NCI-H2107 (cell line): ENCODE data around the gene AXIN2.

Source experiments
- DNase-seq: peaks from one replicate; lab custom pipeline; 2025; lab: John Stamatoyannopoulos, UW

AXIN2 gene

DNA sequence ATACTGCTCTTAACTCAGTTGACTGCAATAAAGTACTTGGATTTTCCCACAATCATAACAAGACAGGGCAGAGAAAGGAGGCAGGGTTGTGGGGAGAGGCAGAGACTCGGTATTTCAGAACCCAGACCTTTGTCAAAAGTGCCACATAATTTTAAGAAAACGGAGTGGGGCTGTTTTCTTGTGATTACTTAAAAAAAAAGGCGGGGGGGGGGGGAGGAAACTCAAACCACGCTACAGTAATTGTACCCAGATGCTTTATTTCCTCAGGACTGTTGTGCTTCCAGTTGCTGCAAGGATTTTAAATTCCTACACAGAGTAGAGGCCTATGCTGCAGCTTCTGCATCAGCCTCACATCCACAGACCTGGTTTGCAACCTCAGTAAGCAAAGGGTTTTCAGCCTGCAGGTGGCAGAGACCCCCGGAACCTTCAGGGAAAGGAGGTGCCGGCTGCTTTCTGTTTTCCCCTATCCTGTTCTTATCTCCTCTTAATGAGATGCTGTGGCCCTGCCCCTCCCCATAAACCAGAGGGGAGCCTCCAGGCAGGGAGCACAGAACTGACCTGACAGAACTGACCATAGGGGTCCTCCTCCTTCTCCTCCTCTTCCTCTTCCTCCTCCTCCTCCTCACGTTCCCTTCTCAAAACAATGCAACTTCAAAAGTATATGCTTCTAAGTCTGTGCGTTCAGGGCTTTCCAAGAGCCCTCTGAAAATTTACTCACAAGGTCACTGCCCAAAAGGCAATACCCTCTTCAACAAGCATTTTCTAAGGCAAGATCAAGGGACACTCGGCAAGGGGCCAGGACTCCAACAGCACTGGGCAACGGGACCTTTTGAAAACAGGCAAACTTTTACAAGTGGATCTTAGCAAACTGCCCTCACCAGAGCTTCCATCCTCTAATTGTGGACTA, 7.5 kb downstream of the AXIN2 start:
- DNase-seq = no peak

DNA sequence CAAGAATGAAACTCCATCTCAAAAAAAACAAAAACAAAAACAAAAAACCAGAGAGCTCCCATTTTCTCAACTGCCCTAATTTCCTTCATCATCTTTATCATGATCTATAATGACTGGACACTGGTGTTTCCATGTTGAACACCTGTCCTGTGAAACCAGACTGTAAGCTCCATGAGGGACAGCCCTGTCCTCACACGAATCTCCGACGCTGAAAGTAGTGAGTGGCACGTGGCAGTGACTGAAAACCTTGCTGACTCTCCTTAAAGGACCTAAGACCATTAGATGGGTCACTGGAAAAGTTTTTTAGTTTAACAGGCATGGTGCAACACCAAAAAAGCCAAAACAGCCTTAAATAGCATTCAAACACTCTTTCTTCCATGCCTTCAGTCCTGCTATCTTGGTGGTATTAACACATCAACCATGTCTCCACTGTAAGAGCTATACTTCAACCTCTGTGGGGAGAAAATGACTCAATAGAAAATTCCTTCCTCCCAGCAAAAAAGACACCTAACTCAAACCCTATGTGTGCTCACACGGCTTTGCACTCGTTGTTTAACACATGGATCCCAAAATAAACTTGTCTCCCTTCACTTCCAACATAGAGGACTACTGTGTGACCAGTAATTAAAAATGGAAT, 8.3 kb downstream of the AXIN2 start:
- no peak for DNase-seq

DNA sequence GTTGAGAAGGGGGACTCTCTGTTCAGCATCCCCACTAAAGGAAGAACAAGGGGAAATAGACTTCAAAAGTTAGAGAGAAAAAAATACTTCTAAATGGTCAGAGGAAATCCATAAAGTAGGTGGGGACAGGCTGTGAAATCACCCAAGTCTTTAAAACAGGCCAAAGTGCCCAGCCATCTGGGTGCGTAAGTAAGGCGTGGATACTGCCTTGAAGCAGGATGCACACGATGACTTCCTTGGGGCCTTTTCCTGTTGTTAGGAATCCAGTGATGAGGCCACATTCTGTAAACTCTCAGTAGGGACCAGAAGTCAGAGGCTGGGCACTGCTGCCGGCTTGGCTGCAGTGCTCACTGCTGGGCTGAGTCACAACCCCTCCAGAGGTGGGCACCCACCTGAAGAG, 9.2 kb downstream of the AXIN2 start:
- DNase-seq = no peak

DNA sequence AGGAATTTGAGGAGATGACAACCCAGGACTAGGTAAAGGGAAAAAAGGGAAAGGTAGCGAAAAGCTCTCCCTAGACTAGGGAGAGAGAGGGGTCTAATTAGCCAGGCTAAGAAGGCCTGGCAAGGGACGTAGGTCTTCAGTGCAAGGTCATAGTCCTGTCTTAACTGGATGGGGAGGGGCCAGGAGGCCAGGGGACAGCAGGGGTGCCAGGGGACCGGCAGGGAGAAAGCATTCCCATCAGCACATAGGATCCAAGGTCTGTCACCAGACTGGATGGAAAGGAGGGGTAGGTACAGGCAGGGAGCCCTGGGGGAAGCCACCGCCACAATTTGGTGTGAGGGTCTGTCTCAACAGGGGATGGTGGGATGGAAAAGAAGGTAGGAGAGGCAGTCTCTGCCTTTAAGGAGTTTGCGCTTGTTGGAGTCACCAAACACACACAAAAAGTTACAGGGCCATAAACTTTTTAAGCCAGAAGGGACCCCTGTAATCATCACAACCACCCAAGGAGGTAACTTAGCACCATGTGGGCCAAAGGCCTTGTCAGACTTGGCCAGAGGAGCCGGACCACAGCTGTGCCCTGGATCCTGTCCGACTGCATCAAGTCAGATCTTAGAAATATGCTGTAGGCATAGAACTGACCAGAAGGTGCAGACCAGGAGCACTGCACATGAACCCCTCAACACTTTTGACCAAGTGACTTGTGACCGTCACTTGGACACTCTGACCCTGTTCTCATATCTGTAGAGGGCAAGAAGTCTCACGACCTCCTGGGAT, 10.0 kb downstream of the AXIN2 start:
- DNase-seq = no peak

DNA sequence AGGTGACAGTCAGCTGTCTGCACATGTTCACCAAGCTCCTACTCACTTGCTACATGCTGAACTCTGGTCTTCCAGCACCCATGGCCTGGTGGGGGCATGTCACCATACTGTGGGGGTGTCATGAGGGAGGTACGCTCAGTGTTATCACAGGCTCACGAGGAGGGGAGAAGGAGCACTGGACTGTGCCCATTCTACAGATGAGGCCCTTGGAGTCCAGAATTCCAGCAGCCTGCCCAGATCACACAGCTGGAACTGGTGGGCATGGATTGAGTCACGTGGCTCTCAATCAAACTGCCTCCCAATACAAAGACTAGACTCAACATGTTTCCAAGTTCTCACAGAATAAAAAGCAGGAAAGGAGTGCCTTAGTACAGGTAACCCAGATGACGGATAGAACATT, 10.7 kb downstream of the AXIN2 start:
- DNase-seq = no peak

DNA sequence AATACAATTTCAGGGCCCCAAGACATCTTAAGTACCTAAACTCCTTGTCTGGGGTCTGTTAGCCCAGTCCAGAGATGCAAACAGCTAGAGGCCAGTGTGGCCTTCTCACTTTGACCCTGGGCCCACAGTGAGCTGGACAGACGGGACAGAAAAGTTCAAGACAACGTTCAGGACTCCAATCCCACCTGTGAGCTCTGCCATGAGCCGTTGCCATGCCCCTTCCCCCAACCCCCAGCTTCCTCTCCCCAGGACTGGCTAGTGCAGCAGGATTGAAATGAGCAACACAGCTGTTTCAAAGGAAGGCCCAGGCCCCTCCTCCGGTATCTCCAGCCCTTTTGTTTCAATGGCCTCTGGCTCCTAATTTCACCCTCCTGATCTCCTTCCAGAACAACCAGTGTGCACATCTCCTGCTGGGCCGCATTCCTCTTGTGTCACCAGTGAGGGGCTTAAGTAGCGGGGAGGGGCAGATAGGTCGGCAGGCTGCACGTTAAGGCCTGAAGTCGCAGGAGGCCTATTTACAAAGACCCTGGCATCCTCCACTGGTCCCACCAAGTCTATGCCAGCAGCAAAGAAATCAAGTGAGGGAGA, 11.3 kb downstream of the AXIN2 start:
- DNase-seq = no peak

DNA sequence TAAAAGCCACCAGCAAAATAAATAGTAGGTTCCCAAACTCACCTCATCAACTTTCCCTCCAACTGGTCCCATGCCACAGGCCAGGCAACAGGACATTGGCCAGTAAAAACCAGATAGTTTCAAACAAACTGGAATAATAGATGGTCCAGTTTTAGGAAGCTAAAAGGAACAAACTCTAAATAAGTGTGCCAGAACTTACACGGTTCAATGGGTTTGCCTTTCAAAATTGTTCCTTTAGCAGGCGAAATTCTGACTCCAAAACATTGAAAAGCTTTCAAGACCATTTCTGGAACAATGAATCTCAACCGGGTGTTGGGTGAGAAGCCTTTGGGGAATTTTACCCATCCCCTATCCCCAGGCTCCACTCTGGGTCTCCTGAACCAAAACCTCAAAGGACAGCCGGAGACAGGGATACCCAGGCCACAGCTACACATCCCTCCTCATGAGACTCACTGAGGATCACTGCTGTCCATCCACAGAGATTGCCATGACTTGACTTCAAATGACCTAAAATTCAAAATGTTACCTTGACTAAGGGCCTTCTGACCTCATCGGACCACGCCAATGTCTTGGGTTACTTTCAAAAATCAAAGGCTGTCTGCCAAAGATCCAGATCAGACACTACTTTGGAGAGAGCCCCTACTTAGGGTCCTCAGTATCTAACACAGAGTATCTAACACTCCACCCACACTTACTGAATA, 13.0 kb downstream of the AXIN2 start:
- no peak for DNase-seq

DNA sequence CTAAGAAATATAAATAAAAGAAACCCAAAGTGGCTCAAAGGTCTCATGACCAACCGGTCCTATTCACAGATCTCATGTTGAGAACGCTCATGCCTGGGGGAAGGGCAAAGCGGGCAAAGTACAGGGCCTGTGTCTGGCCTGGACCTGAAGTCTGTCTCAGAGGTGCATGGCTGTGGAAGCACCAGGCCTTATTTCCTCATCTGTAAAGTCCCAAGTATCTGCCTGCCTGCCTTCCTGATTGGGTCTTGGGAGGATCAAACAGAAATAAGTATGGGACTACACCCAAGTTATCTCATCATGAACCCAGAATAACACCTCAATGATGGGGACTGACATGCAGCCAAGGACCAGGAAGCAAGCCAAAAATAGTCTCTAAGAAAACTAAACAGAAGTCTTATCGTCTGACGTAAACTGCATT, 14.2 kb downstream of the AXIN2 start:
- no peak for DNase-seq

DNA sequence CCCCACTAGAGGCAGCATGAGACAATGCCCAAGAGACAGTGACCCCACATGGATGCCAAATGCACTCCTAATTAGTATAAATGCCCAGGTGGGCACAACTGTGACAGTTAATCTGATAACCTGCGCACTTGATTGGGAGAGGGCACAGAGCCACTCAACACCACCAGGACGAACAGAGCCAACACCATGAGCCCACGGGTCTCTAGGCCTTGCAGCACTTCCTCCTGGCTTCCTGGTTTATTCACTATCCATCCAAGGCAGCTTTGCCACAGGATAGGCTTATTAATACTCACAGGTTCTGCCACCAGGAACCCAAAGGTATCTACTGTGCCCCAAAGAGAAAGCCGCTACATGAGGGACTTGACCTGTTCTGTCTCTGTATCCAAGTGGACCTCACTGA, 14.9 kb downstream of the AXIN2 start:
- no peak for DNase-seq

DNA sequence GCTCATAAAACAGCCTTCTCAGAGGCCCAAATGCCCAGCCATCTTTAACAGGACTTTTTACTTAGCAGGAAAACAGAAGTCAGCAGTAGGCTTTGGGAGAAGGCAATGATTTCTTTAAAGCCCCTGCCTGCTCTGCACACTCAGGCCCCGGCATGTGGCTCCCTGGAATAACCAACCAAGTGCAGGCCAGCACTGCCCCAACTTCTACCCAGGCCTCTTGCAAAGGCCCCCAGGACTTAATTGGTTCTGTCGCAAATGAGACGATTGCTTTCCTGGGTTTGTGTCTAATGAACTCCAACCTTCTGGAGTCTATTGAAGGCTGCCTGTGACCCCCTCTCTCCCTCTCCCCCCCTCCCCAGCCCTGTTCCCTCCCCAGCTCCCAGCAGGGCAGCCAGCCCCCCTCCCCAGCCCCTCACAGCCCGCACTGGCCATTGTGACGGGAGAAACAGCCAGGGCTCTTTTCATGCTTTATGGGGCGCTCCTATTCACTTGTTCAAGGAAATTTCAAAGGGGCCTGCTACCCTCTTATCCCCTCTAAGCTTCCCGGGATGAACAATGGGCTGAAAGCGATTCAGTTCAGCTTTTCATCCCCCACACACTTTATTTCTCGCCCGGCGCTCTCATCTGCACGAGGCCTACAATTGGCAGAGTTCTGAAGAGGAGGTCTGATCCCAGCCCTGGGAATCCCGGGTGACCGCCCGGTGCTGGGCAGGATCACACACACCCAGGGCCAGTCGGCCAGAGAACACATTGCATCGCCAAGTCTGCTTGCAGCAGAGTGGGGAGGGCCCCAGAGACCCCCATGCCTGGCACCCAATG, 15.5 kb downstream of the AXIN2 start:
- DNase-seq = no peak

DNA sequence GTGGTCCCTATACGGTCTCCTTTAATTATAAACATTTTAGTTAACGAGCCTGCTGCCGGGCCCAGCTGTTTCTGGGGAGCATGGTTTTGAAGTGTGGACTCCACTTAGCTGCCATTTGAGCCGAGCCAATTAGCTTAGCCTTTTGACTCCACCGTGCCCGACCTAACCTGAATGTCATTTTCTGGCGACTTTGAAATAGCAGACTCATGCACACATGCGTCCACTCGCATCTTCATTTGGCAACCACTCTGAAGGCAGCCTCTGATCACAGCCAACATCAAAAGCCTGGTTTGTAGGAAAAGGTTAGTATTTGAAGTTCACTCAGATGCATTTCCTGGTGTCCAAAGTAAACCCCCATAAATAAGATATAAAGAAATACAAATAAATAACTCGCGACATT, 16.8 kb downstream of the AXIN2 start:
- DNase-seq = no peak

DNA sequence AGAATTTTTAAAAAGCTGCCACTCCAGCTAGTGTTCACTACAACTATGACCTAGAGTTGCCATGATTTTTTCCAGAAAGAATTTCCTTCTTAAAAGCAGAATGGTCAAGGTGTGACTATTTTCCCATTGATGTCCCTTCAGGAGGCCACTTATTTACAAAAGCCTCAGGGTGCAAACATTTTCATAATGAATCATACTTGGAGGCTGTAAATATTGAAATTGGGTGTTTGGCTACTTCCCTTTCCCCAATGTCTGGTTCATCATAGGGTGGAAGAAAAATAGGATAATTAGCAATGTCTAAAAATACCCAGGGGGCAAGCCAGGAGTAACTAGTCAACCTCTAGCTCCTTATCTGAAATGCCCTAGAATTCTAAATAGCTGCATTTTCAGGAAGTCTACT, 18.8 kb downstream of the AXIN2 start:
- no peak for DNase-seq

DNA sequence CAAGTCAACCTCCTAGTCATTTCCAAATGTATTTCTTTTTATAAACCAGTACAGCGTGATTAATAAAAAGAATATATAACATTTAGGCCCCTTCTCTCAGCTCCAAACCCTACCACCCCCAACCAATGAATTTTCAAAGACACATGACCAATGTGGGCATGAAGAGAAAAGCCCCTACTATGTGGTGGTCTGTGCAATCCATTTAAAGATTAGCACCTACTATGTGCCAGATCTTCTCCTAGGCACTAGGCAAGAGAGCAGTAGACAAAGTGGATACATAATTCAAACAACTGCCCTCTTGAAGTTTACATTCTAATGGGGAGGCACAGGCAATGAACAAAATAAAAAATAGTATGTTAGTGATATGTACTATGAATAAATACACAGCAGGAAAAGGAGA, 19.4 kb downstream of the AXIN2 start:
- no peak for DNase-seq

DNA sequence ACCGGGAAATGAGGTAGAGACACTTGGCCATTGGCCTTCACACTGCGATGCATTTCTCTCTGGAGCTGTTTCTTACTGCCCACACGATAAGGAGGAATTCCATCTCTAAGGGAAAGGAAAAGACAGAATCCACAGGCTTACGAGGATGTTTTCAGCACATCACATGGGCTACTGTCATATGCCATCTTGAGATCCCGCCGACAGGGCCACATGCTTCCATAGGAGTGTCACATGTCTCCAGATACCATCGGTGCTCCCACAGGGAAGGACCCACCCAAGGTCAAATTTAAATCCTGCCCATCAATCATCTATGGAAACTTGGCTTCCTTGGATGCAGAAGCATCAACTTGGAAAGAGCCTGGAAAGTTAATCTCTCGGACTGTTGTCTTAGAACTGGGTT, 20.0 kb downstream of the AXIN2 start:
- no peak for DNase-seq

DNA sequence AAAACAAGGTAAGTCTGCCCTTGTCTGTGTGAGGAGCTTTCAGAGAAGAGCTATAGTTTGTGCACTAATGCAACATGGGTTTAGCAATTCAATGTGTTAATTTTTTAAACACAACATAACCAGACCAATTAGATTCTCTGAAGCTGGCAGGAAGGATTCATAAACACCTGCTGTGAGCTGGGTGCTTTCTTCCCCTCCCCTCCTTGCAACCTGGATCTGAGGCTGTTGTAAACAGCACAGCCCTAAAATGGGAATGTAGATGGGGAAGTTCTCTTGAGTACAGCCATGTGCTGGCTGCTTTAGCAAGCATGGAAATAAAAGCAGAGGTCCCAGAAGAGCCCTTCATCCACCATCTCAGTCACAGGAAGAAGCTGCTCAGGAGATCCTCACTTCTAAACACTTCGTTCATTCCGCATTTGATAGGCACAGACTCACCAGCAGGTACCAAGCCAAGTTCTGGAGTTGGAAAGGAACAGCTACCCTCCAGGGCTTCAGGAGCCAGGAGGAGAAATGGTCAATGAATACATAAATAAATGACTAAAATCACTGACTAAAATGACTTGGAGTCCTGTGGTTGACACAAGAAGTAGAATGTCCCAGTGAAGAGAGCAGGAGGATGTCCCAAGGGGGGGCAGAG, 21.7 kb downstream of the AXIN2 start:
- no peak for DNase-seq

DNA sequence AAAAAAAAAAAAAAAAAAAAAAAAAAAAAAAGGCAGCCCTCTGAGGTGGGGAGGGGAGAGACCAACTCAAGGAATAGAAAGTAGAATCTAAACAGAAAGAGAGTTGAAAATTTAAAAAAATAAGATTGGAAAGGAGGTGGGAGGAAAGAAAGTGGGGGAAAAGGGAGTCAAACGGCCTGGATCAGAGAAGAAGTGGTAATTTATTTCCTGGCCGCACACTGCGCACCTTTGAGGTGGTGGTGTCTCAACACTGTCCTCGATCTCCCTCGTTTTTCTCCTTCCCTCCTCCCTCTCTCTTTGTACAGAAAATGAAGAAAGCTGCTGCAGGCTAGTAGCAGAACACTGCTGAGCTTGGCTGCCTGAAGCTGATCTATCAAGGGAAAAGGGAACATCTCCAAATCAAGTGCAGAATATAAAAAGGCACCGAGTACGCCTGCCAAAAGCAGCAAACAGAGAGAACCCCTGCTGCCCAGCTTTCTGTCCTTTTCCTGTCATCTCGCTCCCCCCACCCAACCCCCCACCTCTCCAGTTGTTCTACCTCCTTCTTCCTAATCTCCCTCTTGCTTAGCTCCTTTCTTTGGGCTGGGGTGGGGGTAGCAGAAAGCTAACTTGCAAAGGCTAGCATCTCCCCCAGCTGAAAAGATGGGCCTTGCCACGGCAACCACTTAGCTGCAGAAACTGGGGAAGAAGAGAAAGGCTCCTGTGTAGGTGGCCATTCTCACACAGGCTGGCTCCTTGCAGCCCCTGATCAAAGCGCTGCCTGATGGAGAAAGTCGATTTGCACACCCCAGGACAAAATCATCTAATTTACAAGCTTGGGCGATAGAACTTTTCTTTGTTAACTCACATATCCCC, 22.5 kb downstream of the AXIN2 start:
- DNase-seq = no peak

DNA sequence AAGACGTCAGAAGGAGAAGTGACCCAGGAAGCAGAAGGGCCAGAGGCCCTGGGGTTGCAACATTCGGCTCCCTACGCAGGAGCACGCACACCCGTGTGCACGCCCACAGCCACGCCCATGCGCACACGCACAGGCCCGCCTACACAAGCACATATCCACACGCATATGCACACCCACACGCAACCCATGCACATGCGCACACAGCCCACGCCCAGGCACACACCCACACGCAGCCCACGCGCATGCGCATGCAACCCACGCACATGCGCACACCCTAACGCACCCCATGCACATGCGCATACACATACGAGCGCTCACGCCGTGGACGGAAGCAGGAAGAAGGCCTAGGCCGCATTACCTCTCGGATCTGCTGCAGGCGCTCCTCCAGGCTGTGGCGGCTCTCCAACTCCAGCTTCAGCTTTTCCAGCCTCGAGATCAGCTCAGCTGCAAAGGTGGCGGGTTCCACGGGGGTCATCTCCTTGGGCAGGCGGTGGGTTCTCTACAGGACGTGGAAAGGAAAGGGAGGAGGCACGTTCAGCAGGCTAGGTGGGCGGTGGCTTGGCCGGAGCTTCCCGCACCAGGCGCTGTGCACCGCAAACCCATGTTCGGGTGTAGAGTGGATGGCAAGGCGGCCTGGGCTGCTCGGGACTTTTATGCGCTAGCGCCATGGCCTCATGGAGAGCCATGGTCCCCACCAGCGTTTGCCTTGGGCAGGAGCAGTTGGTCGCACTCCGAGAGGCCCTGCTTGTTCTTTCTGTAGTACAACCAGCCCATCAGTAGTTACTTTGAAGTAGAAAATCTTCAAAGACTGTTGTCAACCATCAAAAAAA, 23.4 kb downstream of the AXIN2 start:
- DNase-seq = no peak

DNA sequence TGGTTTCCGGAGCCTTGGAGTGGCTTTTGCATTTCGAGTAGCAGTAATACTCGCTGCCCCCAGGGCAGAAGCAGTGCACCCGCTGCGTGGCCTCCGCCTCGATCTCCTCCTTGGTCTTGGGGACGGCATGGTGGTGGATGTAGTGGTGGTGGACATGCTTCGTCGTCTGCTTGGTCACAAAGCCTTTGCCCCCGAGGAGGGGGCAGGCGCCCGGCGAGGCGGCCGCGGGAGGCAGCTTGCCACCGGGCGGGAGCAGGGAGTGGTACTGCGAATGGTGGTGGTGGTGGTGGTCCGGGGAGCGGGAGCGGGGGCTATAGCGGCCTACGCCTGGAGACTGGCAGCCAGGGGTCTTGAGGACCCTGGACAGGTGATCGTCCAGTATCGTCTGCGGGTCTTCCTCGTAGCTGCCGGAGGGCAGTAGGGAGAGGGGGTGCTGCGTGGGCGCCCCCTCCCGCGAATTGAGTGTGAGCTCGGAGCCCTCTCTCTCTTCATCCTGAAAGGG, 24.1 kb downstream of the AXIN2 start:
- no peak for DNase-seq
